C4-2B (cell line): ENCODE data around the gene SLC30A3.

Source experiments
- CTCF ChIP-seq: fragments of 450-650 bp; conservative IDR thresholded peaks from 2 replicates; pipeline ENCODE4 v1.5.1; 2017; ENCODE audit warnings: mild to moderate bottlenecking
- ZFX ChIP-seq: fragments of 450-650 bp; IDR thresholded peaks from 2 replicates; pipeline ENCODE4 v1.6.1; 2017

- no peak for TF ChIP-seq CTCF
- TF ChIP-seq ZFX: no peak
These were observed 46.8 kb upstream of the SLC30A3 start for GRCh38 chr2:27309651-27310050.
